IMR-90 (cell line): ENCODE results near the gene NAPSA. TPM values are rescaled to one million over a fixed set of nuclear protein-coding genes. Genes with fewer than 3 reads are reported as not detected.

Source experiments
- ATAC-seq: fragments of 200-7000 bp; cut with Tn5 transposase; 2 replicates; pipeline ENCODE4 v1.9.1; 2020; ENCODE audit warnings: low read depth, mild to moderate bottlenecking, moderate library complexity
- BruUV-seq: library from RNA; stranded (reverse); fragments of 400-500 nt; replicated peaks from 2 replicates; lab custom pipeline; 2021; lab: Mats Ljungman, UMichigan
- CTCF ChIA-PET: fragments of 300-600 bp; formaldehyde crosslinking; extraction: SDS; loops from one replicate; lab custom pipeline; 2021; ENCODE audit warnings: antibody characterized with exemption; lab: Yijun Ruan, JAX
- POLR2A ChIA-PET: fragments of 300-600 bp; sonication (Branson Sonifier 250); formaldehyde crosslinking; loops from one replicate; lab custom pipeline; 2022; ENCODE audit warnings: antibody characterized with exemption; ENCODE audit not compliant: unreplicated experiment; lab: Charles Lee
- DNase-seq: peaks from one replicate; pipeline ENCODE4 v3.0.0; 2013
- H2AFZ ChIP-seq: replicated peaks from 2 replicates; pipeline ENCODE3; 2013; ENCODE audit warnings: low read length, mild to moderate bottlenecking; ENCODE audit not compliant: poor library complexity
- H2AK5ac ChIP-seq: 2 replicates; pipeline ENCODE4 v1.6.1; 2013; ENCODE audit warnings: low read depth, low read length, inconsistent platforms
- H2AK9ac ChIP-seq: replicated peaks from 2 replicates; pipeline ENCODE3; 2013; ENCODE audit warnings: mild to moderate bottlenecking, low read depth, low read length, moderate library complexity; ENCODE audit not compliant: poor library complexity
- H2BK120ac ChIP-seq: 2 replicates; pipeline ENCODE4 v1.6.1; 2013; ENCODE audit warnings: low read depth, low read length, inconsistent platforms
- H2BK15ac ChIP-seq: 3 replicates; pipeline ENCODE4 v1.6.1; 2013; ENCODE audit warnings: low read depth, low read length, inconsistent platforms
- H2BK20ac ChIP-seq: 2 replicates; pipeline ENCODE4 v1.6.1; 2013; ENCODE audit warnings: low read depth, mild to moderate bottlenecking, inconsistent platforms, low read length, moderate library complexity
- H2BK5ac ChIP-seq: 2 replicates; pipeline ENCODE4 v1.6.1; 2013; ENCODE audit warnings: mild to moderate bottlenecking, low read depth, low read length, inconsistent platforms; ENCODE audit not compliant: poor library complexity, severe bottlenecking
- H3K14ac ChIP-seq: replicated peaks from 2 replicates; pipeline ENCODE4 v1.6.1; 2013; ENCODE audit warnings: low read depth, low read length, inconsistent platforms
- H3K18ac ChIP-seq: 2 replicates; pipeline ENCODE4 v1.6.1; 2013; ENCODE audit warnings: low read depth, low read length, control low read depth
- H3K23ac ChIP-seq: 2 replicates; pipeline ENCODE4 v1.6.1; 2013; ENCODE audit warnings: low read depth, low read length, inconsistent platforms
- H3K27ac ChIP-seq: 2 replicates; pipeline ENCODE4 v1.5.1; 2013; ENCODE audit warnings: mild to moderate bottlenecking, control low read depth, low read length; ENCODE audit not compliant: insufficient read depth
- H3K27me3 ChIP-seq: 2 replicates; pipeline ENCODE4 v1.6.1; 2013; ENCODE audit warnings: low read length; ENCODE audit not compliant: control insufficient read depth, insufficient read depth
- H3K36me3 ChIP-seq: 2 replicates; pipeline ENCODE4 v1.6.1; 2013; ENCODE audit warnings: low read length, mixed read lengths; ENCODE audit not compliant: control insufficient read depth, insufficient read depth
- H3K4ac ChIP-seq: 2 replicates; pipeline ENCODE4 v1.6.1; 2013; ENCODE audit warnings: low read depth, low read length, inconsistent platforms
- H3K4me1 ChIP-seq: 2 replicates; pipeline ENCODE4 v1.6.1; 2013; ENCODE audit warnings: low read length, mixed read lengths; ENCODE audit not compliant: control insufficient read depth, insufficient read depth
- H3K4me2 ChIP-seq: 2 replicates; pipeline ENCODE4 v1.6.1; 2013; ENCODE audit warnings: low read depth, mild to moderate bottlenecking, control low read depth, low read length, moderate library complexity
- H3K4me3 ChIP-seq: 2 replicates; pipeline ENCODE4 v1.5.1; 2013; ENCODE audit warnings: low read depth, mild to moderate bottlenecking, control low read depth, low read length, moderate library complexity; ENCODE audit not compliant: insufficient read depth
- H3K56ac ChIP-seq: 2 replicates; pipeline ENCODE4 v1.6.1; 2013; ENCODE audit warnings: low read length, inconsistent platforms; ENCODE audit not compliant: insufficient read depth; ENCODE audit errors: extremely low read depth
- H3K79me1 ChIP-seq, 2 experiments: 2 replicates each; pipeline ENCODE4 v1.6.1; 2013; ENCODE audit warnings: low read length in 2 of 2, inconsistent platforms in 1 of 2, low read depth in 1 of 2
- H3K9ac ChIP-seq: 2 replicates; pipeline ENCODE4 v1.6.1; 2013; ENCODE audit warnings: low read depth, low read length, control low read depth
- H3K9me1 ChIP-seq: 2 replicates; pipeline ENCODE4 v1.6.1; 2013; ENCODE audit warnings: low read length, inconsistent platforms; ENCODE audit not compliant: insufficient read depth
- H3K9me3 ChIP-seq: 2 replicates; pipeline ENCODE4 v1.6.1; 2013; ENCODE audit warnings: low read length; ENCODE audit not compliant: control insufficient read depth, insufficient read depth
- H4K20me1 ChIP-seq: 2 replicates; pipeline ENCODE4 v1.6.1; 2013; ENCODE audit warnings: low read length, inconsistent platforms; ENCODE audit not compliant: insufficient read depth
- H4K5ac ChIP-seq: 2 replicates; pipeline ENCODE4 v1.6.1; 2013; ENCODE audit warnings: mild to moderate bottlenecking, low read depth, low read length, control low read depth
- H4K8ac ChIP-seq, 2 experiments: 2 replicates each; pipeline ENCODE4 v1.6.1; 2013; ENCODE audit warnings: low read depth in 2 of 2, low read length in 2 of 2, control low read depth in 1 of 2, inconsistent platforms in 1 of 2
- H4K91ac ChIP-seq: 2 replicates; pipeline ENCODE4 v1.6.1; 2013; ENCODE audit warnings: low read depth, low read length, inconsistent platforms; ENCODE audit not compliant: insufficient read depth
- BHLHE40 ChIP-seq: fragments of 150-350 bp; IDR thresholded peaks from 2 replicates; pipeline ENCODE4 v1.6.1; 2016; ENCODE audit warnings: mild to moderate bottlenecking, low read depth, low read length
- ELK1 ChIP-seq: fragments of 150-350 bp; IDR thresholded peaks from 2 replicates; pipeline ENCODE4 v1.6.1; 2016; ENCODE audit warnings: low read depth, mild to moderate bottlenecking, low read length, moderate library complexity, borderline replicate concordance
- MAZ ChIP-seq: IDR thresholded peaks from 2 replicates; pipeline ENCODE4 v1.6.1; 2012; ENCODE audit warnings: low read depth, mild to moderate bottlenecking, low read length, improper control_type of control experiment, moderate library complexity, borderline replicate concordance
- WGBS, 2 experiments: methylation state at CpG; one replicate each; pipeline versions ENCODE4 v1.1.5 to v1.1.7; 2013; ENCODE audit warnings: missing lambda C conversion rate in 2 of 2; ENCODE audit not compliant: insufficient read length in 1 of 2; ENCODE audit errors: extremely low coverage in 2 of 2; 5-methylcytosine and 5-hydroxymethylcytosine counted together
- dilution Hi-C: fragments of 300-500 bp; cut with HindIII; formaldehyde crosslinking; loops from one replicate; pipeline ENCODE4 v1.14.3; 2018; ENCODE audit warnings: low sequenced_read_pairs; ENCODE audit not compliant: unreplicated experiment
- in situ Hi-C: fragments of 300-500 bp; cut with MboI; formaldehyde crosslinking; loops from 3 replicates; pipeline ENCODE4 v1.14.3; 2019; ENCODE audit warnings: low sequenced_read_pairs, inconsistent platforms, mixed read lengths
- intact Hi-C: fragments of 100-400 bp; cut with micrococcal nuclease; formaldehyde crosslinking; loops from 2 replicates; pipeline ENCODE4 v1.10.0; 2022
- polyA plus RNA-seq, 3 experiments: library from polyadenylated mRNA; depleted of rRNA; stranded (reverse); fragments of >200 nt; gene quantifications; 2 replicates each; pipeline ENCODE4 v1.2.3, GENCODE V29; 2012; ENCODE audit warnings: low replicate concordance in 1 of 3
- total RNA-seq: library from RNA; depleted of rRNA; stranded (reverse); fragments of >200 nt; gene quantifications from 2 replicates; pipeline ENCODE4 v1.2.3, GENCODE V29; 2012

NAPSA gene
- total and polyA plus RNA-seq, 2 of the 4 experiments (the other 2 are of a cell fraction): 0.39 TPM; not detected in 1

GRCh38 chr19:50334741-50335421, 30.6 kb downstream of the NAPSA start:
- Histone ChIP-seq H3K9me3 (peaks cover 3% of the 10 kb centered on the region), H4K20me1 (no peaks in the 10 kb centered on the region), H3K14ac (no peak overlapping the region), H2BK5ac (no peak overlapping the region), H3K4me2 (no peak overlapping the region), H2AK9ac (no peak overlapping the region), H2BK120ac (no peak overlapping the region), H2BK20ac (no peak overlapping the region), H3K4me3 (no peak overlapping the region), H3K56ac (no peak overlapping the region), H3K23ac (no peak overlapping the region), H3K27ac (no peak overlapping the region), H4K5ac (no peak overlapping the region), H3K9me1 (no peaks in the 10 kb centered on the region; the same call in 1 of the 2 replicates), H3K79me1 (no peaks in the 10 kb centered on the region), H4K91ac (no peak overlapping the region), H2AFZ (no peak overlapping the region), H3K18ac (no peak overlapping the region), H3K36me3 (no peaks in the 10 kb centered on the region), H2AK5ac (no peak overlapping the region), H3K27me3 (peaks cover 25% of the 10 kb centered on the region), H3K4ac (no peak overlapping the region), H4K8ac (no peak overlapping the region), H2BK15ac (no peak overlapping the region), H3K9ac (no peak overlapping the region), H3K4me1 (no peaks in the 10 kb centered on the region)
- 73% methylated on average over 3 of the region's 12 CpGs; no CpG with 5 or more reads in 1 of the 2 experiments for WGBS, 2 experiments
- DNase-seq (no peak), ATAC-seq (no peak)
- intact Hi-C loops: no loop called here
- TF ChIP-seq ELK1: no peak
- no peak for TF ChIP-seq BHLHE40
- no peak for TF ChIP-seq MAZ
- in situ Hi-C loops: no loop called here
- no TSS peak for BruUV-seq
- POLR2A ChIA-PET: no interaction called here
- CTCF ChIA-PET: no interaction called here
- dilution Hi-C loops: no loop called here
